NCI-H2227 (cell line): ENCODE data around the gene ERF.

Source experiments
- DNase-seq: peaks from one replicate; lab custom pipeline; 2025; ENCODE audit not compliant: unreplicated experiment; lab: John Stamatoyannopoulos, UW

ERF gene

DNA sequence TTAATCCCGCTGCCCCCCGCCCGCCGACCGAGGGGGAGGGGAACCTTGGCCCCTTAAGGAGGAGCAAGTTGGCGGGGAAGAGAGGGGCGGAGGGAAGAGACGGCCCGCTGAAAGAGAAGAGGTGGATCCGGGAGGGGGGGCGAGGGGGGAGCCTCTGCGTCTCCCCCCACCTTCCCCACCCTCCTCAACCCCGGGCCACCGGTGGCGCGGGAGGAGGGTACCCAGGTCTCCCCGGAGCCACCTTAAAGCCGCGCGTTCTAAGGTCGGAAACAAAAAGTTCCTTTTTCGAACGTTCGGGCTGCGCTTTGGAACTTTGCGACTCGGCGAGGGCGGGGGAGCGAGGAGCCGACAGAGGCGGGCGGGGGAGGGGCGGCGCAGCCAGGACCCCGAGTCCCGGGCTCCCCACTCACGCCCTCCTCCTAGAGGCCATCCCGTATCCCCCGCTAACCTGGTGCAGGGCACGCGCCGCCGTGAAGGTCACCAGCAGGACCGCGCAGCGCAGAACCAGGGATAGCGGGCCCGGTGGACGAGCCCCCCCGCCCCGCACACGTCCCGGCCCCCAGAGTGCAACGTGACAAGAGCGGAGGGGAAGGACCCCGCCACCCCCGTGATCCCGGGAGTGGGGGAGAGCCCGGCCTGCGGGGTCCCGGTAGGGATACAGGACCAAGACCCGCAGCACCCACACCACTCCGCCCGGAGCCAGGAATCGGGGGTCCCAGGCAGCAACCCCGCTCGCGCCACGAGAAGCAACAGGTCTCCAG lies 659 bp downstream of the ERF start:
- peak; percentile 93 for DNase-seq

DNA sequence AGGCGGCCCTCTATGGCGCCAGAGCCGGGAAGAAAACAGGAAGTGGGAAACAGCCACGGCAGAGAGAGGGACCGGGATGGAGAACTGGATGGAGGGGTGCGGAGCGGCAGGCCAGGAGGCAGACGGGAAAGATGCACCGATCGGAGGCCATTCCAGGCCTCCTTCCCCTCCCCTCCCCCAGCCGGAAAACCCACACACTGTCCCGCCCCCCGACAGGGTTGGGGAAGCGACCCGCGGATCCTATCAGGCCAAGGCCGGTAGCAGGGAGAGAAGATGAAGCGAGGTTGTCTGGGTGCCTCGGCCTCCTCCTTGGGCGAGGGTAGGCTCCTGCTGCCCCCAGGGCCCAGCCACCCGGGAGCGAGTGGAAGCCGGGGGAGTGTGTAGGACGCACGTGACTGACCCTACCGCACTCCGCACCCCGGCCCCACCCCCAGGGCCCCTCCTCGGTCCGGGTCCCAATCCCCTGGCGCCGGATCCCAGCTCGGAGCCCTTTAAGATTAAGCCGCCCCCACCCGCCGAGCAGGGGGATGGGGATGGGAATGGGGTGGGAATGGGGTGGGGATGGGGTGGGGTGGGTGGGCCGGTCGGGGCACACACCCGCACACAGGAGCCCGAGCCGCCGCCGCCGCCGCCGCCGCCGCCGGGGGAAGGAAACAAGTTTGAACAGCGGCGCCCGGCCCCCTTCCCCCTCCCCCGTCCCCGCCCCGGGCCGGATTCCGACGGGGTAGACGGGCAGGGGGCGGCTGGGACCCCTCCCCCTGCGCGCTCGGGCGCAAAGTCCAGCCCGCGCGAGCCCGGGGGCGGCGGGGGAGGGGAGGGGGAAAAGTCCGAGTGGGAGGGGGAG lies 1.5 kb downstream of the ERF start:
- peak; percentile 90 for DNase-seq

DNA sequence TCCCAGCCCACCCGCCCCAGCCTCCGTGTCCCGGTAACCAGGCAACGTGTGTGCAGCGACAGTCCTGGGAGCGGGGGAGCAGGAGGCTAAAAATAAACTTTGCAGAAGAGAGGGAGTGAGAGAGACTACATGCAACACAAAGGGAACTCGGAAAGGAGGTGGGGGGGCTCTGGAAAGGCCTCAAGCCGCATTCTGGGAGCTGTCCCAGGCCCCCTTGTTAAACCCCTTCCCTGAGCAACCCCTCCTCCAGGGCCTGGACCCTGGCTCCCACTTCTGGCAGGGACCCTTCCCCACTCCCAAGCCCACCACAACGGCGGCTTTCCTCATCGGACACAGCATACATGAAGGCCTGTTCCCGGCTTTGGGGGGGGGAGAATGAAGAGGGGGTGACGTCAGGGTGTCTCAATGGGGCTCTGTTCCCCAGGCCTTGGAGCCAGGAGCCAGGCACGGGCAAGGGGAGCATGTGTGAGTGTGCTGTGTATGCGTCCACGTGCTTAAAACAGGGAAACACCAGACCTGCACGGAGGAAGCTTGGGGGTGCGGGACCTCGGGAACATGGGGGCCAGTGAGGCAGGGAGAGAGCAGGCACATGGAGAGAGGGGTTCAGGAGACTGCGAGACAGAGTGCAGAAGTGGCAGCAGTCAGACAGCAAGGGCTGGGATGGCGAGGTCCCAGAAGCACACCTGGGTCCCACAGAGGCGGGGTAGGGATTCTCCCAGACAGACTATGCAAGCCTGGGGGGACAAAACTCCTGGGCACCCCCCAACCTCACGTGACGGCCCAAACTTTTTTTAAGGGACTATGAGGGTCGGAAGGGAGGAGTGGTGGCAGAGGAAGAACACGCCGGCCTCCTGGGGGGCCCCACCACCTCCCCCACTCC lies 2.3 kb downstream of the ERF start:
- peak; percentile 66 for DNase-seq

DNA sequence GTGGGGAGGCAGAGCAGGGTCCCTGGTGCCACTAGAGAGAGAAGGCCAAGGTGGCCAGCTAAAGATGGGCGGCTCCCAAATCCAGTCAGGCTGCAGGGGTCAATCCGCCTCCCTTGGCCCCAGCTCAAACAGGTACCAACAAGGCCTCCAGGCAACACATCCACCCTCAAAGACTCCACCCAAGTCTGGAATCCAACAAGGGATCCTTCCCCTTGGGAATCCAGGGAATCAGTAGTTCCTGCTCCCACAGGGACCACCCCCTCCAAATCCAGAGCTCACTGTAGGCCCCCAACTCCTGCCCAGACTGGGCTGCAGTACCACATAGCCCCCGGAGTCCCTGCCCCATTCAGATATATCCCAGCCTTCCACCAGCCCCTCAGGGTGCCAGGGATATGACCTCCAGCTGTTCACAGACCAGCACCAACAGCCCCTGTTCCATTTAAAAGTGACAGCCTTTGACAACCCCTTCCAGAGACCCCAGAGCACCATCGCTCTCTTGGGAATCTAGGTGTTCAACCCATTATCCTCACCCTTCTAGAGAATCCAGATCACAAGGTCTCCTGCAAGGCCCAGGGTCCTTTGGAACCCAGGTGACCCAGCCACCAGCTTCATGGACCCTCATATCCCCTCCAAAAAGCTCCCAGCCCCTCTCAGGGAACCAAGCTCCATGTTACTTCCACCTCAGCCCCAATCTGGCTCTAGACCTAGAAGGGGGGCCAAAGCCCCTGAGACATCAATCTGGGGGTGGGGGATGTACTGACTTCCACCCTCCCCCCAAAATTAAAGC lies 3.2 kb downstream of the ERF start:
- no peak for DNase-seq

DNA sequence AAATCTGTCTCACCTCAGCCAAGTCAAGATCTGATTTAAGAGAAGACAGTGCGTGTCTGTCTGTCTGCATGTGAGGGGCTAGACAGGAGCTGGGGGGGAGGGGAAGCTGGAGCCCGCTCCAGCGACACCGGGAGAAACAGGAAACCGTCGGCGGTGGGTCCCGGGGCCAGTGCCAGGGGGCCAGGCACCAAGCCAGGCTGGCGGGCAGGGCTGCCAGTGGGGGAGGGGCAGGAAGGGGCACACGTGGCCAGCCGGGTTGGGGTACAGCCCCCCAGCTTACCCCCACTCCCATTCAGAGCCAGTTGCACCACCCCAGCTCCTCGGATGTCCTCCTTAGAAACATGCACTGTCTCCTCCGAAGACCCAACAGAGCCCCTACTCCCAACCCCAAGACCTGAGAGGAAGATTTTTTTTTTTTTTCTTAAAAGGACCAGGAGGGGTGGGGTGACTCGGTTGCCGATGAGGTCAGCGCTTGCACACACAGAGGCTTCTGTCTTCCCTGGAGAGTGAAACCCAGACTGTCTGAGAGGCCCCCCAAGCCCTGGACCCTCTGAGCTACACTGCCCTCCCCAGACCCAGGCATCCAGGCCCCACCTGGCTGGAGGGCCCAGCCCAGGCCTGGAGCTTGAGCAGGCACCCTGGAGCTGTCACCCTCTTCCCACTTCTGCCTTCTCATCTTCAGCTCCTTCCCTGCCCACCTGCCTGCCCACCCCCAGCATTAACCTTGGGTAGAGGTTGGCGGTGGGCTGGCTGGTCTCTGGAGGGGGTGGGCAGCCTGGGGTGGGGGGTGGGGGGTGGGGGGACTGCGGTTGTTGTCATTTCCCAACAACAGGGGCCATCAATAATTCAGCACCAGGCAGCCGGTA lies 4.0 kb downstream of the ERF start:
- DNase-seq = no peak

- no peak for DNase-seq
Observed at GRCh38 chr19:42250183-42250665, 4.7 kb downstream of the ERF start.

DNA sequence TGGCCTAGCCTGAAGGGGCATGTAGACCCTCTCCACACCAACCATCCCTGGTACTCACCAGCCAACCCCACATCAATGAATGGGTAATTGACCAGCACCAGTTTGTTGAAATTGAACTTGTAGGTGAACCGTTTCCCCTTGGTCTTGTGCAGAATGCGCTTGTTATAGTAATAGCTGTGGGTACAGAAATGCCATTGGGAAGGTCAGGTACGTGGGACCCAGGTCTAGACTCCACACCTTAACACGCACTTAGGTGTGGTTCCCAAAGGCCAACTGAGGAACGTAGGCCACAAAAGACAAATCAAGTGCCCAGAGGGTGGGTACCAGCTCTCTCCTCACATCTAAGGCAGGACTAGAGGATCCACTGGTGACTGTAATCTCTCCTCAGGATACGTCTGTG lies 5.2 kb downstream of the ERF start:
- no peak for DNase-seq

- no peak for DNase-seq
Observed at GRCh38 chr19:42249149-42249750, 5.7 kb downstream of the ERF start.

GRCh38 chr19:42248270-42249148 lies 6.4 kb downstream of the ERF start:
- DNase-seq = no peak

DNA sequence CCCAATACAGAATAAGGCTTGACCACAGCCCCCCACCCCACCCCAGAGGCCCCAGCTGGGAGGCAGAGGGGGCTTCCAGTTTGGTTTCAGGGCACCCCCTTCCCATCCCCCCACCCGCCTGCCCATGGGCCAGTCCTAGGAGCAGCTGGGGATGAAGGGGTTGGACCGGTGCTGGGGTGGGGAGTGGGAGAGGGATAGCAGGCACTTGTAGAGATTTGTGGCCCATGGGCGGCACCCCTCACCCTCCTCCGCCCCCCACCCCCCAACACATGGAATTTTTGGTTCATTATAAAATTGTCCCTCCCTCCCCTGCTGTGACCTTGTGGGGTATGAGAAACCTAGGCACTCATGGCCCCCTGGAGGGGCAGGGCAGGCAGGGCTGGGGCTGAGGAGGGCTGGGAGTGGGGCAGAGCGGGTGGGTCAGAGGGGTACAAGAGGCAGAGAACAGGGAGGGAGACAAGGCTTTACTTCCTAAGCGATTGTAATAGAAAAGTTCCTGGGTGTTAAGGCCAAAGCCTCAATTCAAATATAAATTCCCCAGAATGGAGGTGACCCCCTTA lies 7.2 kb downstream of the ERF start:
- DNase-seq = no peak

DNA sequence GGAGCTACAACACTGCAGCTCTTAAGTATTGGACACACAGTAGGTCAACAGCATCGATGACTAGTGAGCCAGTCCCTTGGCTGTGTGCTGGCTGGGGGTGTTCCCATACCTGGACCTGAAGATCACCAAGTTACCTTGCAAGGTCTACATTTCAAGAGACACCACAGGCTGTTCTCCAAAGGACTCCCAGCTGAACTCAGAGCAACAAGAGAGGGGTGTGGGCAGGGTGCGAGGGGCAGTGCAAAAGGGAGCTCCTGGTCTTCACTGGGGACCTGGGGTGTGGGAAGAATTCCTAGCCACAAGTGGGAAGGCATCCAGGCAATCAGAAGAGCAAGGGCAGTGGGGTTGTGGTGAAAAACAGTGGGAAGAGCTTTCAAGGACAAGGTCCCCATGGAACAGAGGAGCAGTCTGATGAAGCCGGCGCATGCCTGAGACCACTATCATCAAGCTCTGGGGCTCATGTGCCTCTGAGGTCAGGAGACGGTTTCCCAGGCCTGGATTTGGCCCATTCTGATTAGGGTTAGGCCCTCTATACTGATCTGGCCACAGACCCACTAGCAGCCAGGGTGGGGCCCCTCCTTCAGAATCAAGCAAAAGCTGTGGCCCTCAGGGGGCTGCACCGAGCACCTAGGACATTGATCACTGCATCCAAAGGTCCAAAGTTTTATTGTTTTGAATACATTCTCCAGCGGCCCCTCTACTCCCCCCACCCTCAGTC lies 7.8 kb downstream of the ERF start:
- DNase-seq = no peak

- DNase-seq = peak; percentile 82
Observed at GRCh38 chr19:42246143-42246921, 8.6 kb downstream of the ERF start.

GRCh38 chr19:42245231-42245630 lies 9.7 kb downstream of the ERF start:
- DNase-seq = no peak

GRCh38 chr19:42244347-42245220 lies 10.3 kb downstream of the ERF start:
- DNase-seq = peak; percentile 99
